ENCODE data around the gene TCP11L1.
A peak's percentile ranks its signal among the peaks of the same experiment; 100 is the strongest.
"Not testable (repeated sequence)": the region's sequence is repeated elsewhere in the genome, so short reads cannot be mapped to it uniquely, and the experiment has no call there.

Gene TCP11L1

DNA sequence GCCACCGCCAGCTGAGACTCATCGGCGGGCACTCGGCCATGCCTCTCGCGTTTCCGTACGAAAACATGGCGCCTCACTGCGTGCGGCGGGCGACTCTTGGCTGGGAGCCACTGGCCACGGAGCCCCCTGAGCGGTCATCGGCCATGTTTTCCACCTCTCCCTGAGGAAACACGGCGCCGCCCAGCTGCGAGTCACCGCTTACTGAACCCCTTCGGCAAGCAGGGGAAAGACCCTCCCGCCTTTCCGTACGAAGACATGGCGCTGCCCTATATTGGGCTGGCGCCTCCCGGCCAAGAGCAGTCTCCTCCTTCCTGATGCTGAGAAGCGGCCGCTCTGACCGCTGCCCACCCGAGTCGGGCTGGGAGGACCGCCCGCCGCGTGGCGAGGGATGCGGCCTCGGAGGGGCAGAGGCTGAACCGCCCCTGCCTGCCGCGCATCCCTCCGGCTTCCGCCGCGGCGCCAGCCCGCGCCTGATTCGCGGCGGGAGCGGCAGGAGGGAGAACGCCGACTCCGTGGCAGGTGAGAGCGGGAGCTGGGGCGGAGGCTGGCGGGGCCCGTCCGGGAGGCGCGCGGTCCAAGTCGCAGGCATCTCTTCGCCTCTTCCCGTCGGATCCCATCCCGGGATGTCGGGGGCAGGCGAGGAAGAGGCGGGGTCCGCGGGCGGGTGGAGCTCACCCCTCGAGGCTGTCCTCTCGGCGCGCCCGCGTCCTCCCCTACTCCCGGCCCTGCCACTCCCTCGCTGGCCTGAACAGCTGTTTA is at the start of gene TCP11L1:
TCP11L1 (plus strand) TSS at position 299 of the 759 bp plus-strand sequence. CDS start 4,202 bp downstream, outside the sequence.
- peak; percentile 96 for DNase-seq (ENCODE audit: low spot score)

GRCh38 chr11:32990481-32990880 is 48.9 kb upstream of the TCP11L1 start:
- no peak for DNase-seq (ENCODE audit: low spot score)

DNA sequence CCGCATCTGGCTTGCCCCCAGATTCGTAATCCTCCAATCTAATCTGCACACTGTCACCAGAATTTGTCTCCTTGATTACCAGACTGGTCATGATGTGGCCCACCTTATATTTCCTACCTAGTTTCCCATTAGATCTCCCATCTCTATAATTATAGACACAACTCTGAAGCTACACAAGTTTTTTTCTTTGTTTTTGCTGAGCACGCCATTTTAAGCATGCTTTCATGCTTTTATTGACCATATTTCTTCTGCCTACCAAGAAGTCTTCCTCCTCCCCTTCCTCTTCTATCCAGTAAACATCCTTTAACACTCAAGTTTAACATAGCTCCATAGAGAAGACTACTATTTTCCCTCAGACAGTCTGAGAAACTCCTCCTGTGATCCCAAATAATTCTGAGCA is 47.9 kb upstream of the TCP11L1 start:
- no peak for DNase-seq (ENCODE audit: low spot score)

DNA sequence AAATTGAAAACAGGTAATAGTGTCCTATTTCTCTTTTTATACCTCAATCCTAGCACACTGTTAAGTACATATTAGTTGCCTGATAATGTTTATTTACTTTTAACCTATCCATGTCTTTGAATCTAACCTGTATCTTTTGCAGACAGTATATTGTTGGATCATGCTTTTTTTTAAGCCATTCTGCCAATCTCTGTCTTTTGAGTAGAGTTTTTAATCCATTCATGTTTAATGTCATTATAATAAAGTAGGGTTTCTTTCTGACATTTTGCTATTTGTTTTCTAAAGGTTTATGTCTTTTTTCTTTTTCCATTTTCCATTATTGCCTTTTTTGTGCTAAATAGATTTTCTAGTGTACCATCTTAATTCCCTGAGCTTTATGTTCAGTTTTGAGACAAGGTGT is 47.5 kb upstream of the TCP11L1 start:
- no peak for DNase-seq (ENCODE audit: low spot score)

GRCh38 chr11:33000181-33000580 is 39.2 kb upstream of the TCP11L1 start:
- DNase-seq (ENCODE audit: low spot score): peak; percentile 56

DNA sequence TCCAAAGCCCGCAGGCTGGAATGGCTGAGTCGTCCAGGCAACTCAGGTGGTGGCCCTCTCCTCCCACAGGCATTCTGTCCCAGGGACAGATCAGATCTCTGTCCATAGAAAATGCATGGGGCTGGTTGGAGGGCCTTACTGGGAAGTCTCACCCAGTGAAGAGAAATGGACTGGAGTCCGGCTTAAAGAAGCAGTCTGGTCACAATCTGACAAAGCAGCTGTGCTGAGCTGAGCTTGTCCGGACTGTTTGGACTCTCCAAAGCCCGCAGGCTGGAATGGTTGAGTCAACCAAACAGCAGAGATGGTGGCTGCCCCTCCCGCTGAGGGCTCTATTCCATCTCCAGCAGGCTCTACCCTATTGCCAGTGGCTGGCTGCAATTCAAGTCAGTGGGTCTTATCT is 38.1 kb upstream of the TCP11L1 start:
- no peak for DNase-seq (ENCODE audit: low spot score)

GRCh38 chr11:33001751-33002542 is 37.4 kb upstream of the TCP11L1 start:
- no peak for DNase-seq (ENCODE audit: low spot score)

DNA sequence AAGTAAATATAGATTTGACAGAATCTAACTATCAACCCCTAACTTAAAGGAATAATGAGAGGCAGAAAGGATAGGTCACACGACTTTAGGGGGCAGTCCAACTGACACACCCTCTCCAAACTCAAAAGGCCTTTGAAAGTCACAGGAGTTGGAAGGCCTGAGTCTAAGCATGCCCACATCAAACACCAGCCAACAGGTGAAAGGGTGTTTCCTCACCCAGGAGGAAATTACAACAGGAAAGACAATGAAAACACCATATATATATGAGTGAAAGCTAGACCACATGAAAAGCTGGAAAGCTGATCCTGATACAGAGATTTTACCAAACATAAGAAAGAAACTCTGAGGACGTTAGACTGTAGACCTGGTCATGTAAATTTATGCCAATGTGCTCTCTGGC is 34.2 kb upstream of the TCP11L1 start:
- no peak for DNase-seq (ENCODE audit: low spot score)

GRCh38 chr11:33006010-33006409 is 33.4 kb upstream of the TCP11L1 start:
- no peak for DNase-seq (ENCODE audit: low spot score)

DNA sequence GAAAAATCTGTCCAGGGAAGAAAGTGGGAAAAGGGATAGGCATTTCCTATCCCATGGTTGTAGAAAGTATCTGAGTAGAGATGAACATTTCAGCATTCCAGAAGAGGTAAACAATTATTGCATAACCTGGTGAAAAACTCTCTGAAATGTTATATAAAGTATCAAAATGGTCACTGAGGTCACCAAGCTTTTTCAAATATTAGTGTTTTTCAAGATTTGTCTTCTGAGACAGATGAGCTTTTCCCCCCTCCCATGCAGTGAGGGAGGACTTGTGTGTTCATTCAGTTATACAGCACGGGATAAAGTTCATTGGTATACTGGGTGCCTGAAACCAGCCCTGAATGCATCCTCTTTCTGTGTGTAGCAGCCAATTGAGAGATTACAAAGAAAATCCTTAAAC is 25.6 kb upstream of the TCP11L1 start:
- no peak for DNase-seq (ENCODE audit: low spot score)

- peak; percentile 85 for DNase-seq (ENCODE audit: low spot score)
Measured at GRCh38 chr11:33015621-33016551, 23.5 kb upstream of the TCP11L1 start, which contains the start of gene DEPDC7. DEPDC7 (plus strand) TSS chr11:33015878; CDS start chr11:33015956, 78 bp downstream.

- DNase-seq (ENCODE audit: low spot score): no peak
Measured at GRCh38 chr11:33016654-33017053, 22.7 kb upstream of the TCP11L1 start.

GRCh38 chr11:33017478-33017877 is 21.9 kb upstream of the TCP11L1 start:
- DNase-seq (ENCODE audit: low spot score): no peak

GRCh38 chr11:33017965-33018364 is 21.4 kb upstream of the TCP11L1 start:
- no peak for DNase-seq (ENCODE audit: low spot score)

GRCh38 chr11:33018840-33019239 is 20.5 kb upstream of the TCP11L1 start:
- DNase-seq (ENCODE audit: low spot score): no peak

- DNase-seq (ENCODE audit: low spot score): no peak
Measured at GRCh38 chr11:33021501-33021900, 17.9 kb upstream of the TCP11L1 start.

DNA sequence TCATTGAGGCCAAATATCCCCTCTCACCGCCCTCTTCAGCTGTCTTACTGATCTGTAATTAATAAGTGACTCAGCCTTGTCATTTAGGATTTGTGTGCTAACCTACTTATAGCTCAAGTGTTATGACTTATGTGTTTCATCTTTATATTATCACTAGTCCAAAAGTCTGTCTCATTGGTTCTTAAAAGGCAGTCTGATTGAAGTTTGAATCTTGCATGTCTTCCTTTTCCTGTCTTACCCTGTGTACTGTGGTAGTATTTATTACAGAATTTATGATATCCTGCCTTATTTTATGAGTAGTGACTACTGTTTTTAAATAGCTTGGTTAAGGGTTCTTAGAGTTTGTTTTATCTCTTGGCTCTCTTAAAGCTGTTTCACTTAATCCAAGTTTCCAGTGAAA is 17.4 kb upstream of the TCP11L1 start:
- no peak for DNase-seq (ENCODE audit: low spot score)

GRCh38 chr11:33025339-33025722 is 14.0 kb upstream of the TCP11L1 start:
- DNase-seq (ENCODE audit: low spot score): no peak

DNA sequence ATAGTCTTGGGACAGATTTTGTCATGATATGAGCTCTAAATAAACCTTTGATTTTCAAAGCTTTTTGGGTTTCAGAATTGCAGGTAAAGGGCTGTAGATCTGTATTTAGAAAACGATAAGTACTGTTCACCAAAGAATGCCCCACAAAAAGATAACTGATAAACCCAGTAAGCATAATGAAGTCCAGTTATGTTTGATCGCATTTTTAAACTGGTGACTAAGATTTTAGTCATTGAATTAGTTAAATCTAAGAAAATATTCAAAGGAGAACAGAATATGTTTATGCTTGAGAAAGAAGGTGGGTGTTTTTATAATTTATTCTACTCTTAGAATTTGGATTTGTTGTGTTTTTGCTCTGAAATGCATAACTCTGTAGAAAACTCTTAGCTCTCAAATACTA is 12.1 kb upstream of the TCP11L1 start:
- no peak for DNase-seq (ENCODE audit: low spot score)

DNA sequence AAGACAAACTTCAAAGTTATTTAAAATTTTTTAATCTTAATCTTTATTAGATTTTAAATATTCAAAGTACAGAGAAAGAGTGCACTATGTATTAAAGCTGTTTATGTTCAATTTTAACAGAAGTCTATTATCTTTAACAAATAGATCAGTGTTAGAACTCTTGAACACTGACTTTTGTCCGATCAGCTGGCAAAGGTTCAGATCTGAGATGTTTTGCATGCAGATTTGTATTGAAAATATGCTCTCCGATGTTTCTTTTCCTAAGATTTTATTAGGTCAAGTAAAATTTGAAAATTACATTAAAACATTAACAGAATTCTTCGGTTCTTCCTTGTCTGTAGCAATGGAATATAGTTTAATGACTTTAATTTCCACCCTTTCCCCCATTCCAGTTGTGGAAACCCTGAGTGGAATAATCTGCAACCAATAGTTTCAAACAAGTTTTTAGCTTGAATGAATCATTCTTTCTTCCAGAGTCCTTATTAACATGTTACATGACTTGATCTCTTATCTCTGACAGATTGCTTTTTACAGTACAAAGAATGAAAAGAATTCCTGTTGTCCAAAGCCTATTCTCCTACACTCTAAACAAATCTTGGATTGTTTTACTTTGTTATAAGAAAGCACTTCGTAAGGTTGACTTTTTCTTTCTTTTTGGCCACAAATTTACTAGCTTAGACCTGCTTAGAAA is 11.4 kb upstream of the TCP11L1 start:
- DNase-seq (ENCODE audit: low spot score): no peak

DNA sequence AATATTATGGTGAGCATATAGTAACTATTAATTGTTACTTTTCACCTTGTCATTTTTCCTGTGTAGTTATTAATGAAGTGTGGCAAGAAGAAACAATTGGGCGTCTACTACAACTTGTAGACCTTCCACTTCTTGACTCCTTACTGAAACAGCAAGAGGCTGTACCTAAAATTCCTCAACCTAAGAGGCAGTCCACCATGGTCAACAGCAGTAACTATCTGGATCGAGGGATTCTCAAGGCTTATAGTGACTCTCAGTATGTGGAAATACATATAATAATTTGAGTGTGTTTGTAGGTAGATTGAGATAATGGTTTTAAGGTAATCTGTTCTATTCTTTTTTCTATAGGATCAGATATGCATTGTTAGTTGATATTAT is 10.8 kb upstream of the TCP11L1 start:
- no peak for DNase-seq (ENCODE audit: low spot score)

GRCh38 chr11:33029218-33029617 is 10.2 kb upstream of the TCP11L1 start:
- DNase-seq (ENCODE audit: low spot score): not testable (repeated sequence)

Measured in kidney tubule cell (primary cell).